Activated CD8-positive, alpha-beta memory T cell treated with anti-CD3 and anti-CD28 coated beads for 36 hours (primary cell): ENCODE data around the gene PARP12. TPM values are rescaled to one million over a fixed set of nuclear protein-coding genes. Genes with fewer than 3 reads are reported as not detected.
"Not testable (repeated sequence)": the region's sequence is repeated elsewhere in the genome, so short reads cannot be mapped to it uniquely, and the experiment has no call there.

Source experiments
- CTCF ChIA-PET: fragments of 350-600 bp; sonication (Branson Sonifier 250); formaldehyde crosslinking; loops from one replicate; lab custom pipeline; 2021; ENCODE audit warnings: antibody characterized with exemption; lab: Charles Lee
- POLR2A ChIA-PET: fragments of 350-600 bp; sonication (Branson Sonifier 250); formaldehyde crosslinking; loops from one replicate; lab custom pipeline; 2021; ENCODE audit warnings: antibody characterized with exemption; lab: Charles Lee
- total RNA-seq, 2 experiments: library from RNA; stranded (reverse); gene quantifications; one replicate each; pipeline ENCODE4 v1.2.3, GENCODE V29; 2021

The PARP12 gene
- total RNA-seq = 10 to 100 TPM; 19.5 to 20.0 TPM

GRCh38 chr7:140062528-140063299 lies at the start of gene PARP12:
TSS of gene PARP12 (minus strand) at chr7:140062951. CDS start at chr7:140062847, 104 bp downstream.
- ChIA-PET POLR2A (interaction anchor here (1.1 kb wide), 1 partner anchor 115 kb away, joined by 3 read pairs; no protein-coding TSS in a partner anchor), CTCF (no interaction called here)

- POLR2A ChIA-PET, CTCF ChIA-PET: not testable (repeated sequence)
Measured at GRCh38 chr7:140108777-140109176, 46.0 kb upstream of the PARP12 start.

GRCh38 chr7:140096459-140096858 lies 33.7 kb upstream of the PARP12 start:
- ChIA-PET CTCF (no interaction called here), POLR2A (no interaction called here)

GRCh38 chr7:140093375-140093774 lies 30.6 kb upstream of the PARP12 start:
- CTCF ChIA-PET = no interaction called here
- POLR2A ChIA-PET = no interaction called here

- CTCF ChIA-PET = interaction anchor here (0.8 kb wide), 1 partner anchor 467 kb away, joined by 3 read pairs; no protein-coding TSS in a partner anchor
Measured at GRCh38 chr7:140085447-140085846, 22.7 kb upstream of the PARP12 start.

GRCh38 chr7:140084972-140085371 lies 22.2 kb upstream of the PARP12 start:
- ChIA-PET CTCF (interaction anchor here (0.8 kb wide), 1 partner anchor 466 kb away, joined by 3 read pairs; no protein-coding TSS in a partner anchor), POLR2A (interaction anchor here (0.8 kb wide), 1 partner anchor 92 kb away, joined by 3 read pairs; no protein-coding TSS in a partner anchor)

More at GRCh38 chr7:140085447-140085846, 22.7 kb upstream of the PARP12 start:
- POLR2A ChIA-PET = no interaction called here

- POLR2A ChIA-PET = interaction anchor here (0.8 kb wide), 1 partner anchor 93 kb away, joined by 3 read pairs; no protein-coding TSS in a partner anchor
- CTCF ChIA-PET = no interaction called here
Measured at GRCh38 chr7:140084142-140084655, 21.4 kb upstream of the PARP12 start.

GRCh38 chr7:140082770-140083169 lies 20.0 kb upstream of the PARP12 start:
- POLR2A ChIA-PET = interaction anchor here (0.7 kb wide), 1 partner anchor 357 kb away, joined by 5 read pairs; no protein-coding TSS in a partner anchor

GRCh38 chr7:140081774-140082425 lies 19.1 kb upstream of the PARP12 start:
- CTCF ChIA-PET = no interaction called here
- POLR2A ChIA-PET = interaction anchor here (0.7 kb wide), 1 partner anchor 356 kb away, joined by 5 read pairs; no protein-coding TSS in a partner anchor

More at GRCh38 chr7:140082770-140083169, 20.0 kb upstream of the PARP12 start:
- CTCF ChIA-PET = no interaction called here

GRCh38 chr7:140080919-140081318 lies 18.2 kb upstream of the PARP12 start:
- ChIA-PET CTCF (no interaction called here), POLR2A (no interaction called here)

- ChIA-PET POLR2A (no interaction called here), CTCF (no interaction called here)
Measured at GRCh38 chr7:140079121-140079536, 16.4 kb upstream of the PARP12 start.

GRCh38 chr7:140078392-140078791 lies 15.6 kb upstream of the PARP12 start:
- ChIA-PET CTCF (no interaction called here), POLR2A (no interaction called here)

- CTCF ChIA-PET = interaction anchor here (1.2 kb wide), 1 partner anchor 17 kb away, joined by 3 read pairs; no protein-coding TSS in a partner anchor
- POLR2A ChIA-PET = no interaction called here
Measured at GRCh38 chr7:140074780-140075179, 12.0 kb upstream of the PARP12 start.

- POLR2A ChIA-PET = no interaction called here
- CTCF ChIA-PET = no interaction called here
Measured at GRCh38 chr7:140070546-140070945, 7.8 kb upstream of the PARP12 start.

- POLR2A ChIA-PET = interaction anchor here (0.5 kb wide), 2 partner anchors 121 to 131 kb away, joined by 3 to 9 read pairs; no protein-coding TSS in a partner anchor
- CTCF ChIA-PET = interaction anchor here (0.5 kb wide), 1 partner anchor 255 kb away, joined by 3 read pairs; no protein-coding TSS in a partner anchor
Measured at GRCh38 chr7:140069298-140069949, 6.7 kb upstream of the PARP12 start.

- CTCF ChIA-PET = interaction anchor here (0.5 kb wide), 1 partner anchor 207 kb away, joined by 3 read pairs; no protein-coding TSS in a partner anchor
- POLR2A ChIA-PET = no interaction called here
Measured at GRCh38 chr7:140068033-140068432, 5.3 kb upstream of the PARP12 start.

- CTCF ChIA-PET = no interaction called here
- POLR2A ChIA-PET = no interaction called here
Measured at GRCh38 chr7:140067052-140067451, 4.3 kb upstream of the PARP12 start.

GRCh38 chr7:140062118-140062527 lies 628 bp downstream of the PARP12 start:
- ChIA-PET POLR2A (interaction anchor here (1.1 kb wide), 1 partner anchor 116 kb away, joined by 3 read pairs; no protein-coding TSS in a partner anchor), CTCF (no interaction called here)

- POLR2A ChIA-PET = no interaction called here
- CTCF ChIA-PET = no interaction called here
Measured at GRCh38 chr7:140061607-140061930, 1.2 kb downstream of the PARP12 start.
